Caki2 (cell line): ENCODE measurements around the gene HSPB1. TPM values are rescaled to one million over a fixed set of nuclear protein-coding genes. Genes with fewer than 3 reads are reported as not detected.
A peak's percentile ranks its signal among the peaks of the same experiment; 100 is the strongest.
"Not testable (repeated sequence)": the region's sequence is repeated elsewhere in the genome, so short reads cannot be mapped to it uniquely, and the experiment has no call there.

Source experiments
- DNase-seq: peaks from one replicate; pipeline ENCODE4 v3.0.0-alpha.2; 2015; ENCODE audit warnings: low read depth
- in situ Hi-C: cut with HindIII; loops from 2 replicates; pipeline ENCODE4 v1.10.0; 2016; ENCODE audit warnings: low sequenced_read_pairs, low pct_unique_long_range_greater_than_20kb, mixed read lengths
- total RNA-seq: library from RNA; depleted of rRNA; stranded (reverse); fragments of >200 nt; shearing (Covaris generic); gene quantifications from 2 replicates; pipeline ENCODE4 v1.2.3, GENCODE V29; 2014; ENCODE audit warnings: low replicate concordance

HSPB1 gene
- total RNA-seq, 1 experiment from 2014 or later, result 177 TPM

DNA sequence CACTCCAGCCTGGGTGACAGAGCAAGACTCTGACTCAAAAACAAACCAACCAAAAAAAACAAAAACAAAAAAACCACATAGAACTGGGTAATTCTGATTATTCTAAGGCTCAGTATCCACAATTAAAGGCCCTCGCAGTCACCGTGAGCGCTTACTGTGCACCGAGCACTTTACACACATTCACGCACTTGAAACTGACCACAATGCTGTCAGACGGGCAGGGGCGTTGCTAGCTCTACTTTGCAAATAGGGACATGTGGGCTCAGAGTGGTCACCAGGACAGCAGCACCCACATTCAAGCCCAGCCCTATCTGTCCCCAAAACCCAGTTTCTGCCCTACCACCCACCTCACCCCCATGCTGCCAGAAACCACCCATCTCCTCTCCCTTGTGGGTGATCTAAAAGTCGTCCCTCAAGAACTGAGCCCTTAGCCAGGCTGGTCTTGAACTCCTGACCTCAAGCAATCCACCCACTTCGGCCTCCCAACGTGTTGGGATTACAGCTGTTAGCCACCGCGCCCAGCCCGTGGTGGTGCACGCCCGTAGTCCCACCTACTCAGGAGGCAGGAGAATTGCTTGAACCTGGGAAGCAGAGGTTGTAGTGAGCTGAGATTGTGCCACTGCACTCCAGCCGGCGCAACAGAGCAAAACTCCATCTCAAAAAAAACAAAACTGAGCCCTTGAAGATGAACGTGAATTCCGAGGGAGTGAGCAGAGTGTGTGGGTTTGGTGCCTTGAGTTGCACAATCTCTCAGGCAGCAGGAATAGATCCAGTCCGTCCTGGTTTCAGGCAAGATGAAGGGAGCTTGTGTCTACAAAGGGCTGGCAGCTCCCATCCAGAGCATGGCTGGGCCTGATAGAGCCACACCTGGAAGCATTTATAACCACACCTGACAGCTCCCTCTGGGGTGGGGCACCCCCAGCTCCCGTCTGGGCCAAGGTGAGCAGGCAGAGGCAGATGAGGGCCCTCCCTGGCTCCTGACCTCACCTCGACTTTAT, 5.4 kb upstream of the HSPB1 start:
- peak; percentile 46 for DNase-seq
- in situ Hi-C loops, result no loop called here

GRCh38 chr7:76300166-76300731, 2.2 kb upstream of the HSPB1 start:
- peak; percentile 83 for DNase-seq
- in situ Hi-C loops, result no loop called here

GRCh38 chr7:76301000-76301399, 1.5 kb upstream of the HSPB1 start:
- in situ Hi-C loops, result no loop called here
- DNase-seq, result no peak

DNA sequence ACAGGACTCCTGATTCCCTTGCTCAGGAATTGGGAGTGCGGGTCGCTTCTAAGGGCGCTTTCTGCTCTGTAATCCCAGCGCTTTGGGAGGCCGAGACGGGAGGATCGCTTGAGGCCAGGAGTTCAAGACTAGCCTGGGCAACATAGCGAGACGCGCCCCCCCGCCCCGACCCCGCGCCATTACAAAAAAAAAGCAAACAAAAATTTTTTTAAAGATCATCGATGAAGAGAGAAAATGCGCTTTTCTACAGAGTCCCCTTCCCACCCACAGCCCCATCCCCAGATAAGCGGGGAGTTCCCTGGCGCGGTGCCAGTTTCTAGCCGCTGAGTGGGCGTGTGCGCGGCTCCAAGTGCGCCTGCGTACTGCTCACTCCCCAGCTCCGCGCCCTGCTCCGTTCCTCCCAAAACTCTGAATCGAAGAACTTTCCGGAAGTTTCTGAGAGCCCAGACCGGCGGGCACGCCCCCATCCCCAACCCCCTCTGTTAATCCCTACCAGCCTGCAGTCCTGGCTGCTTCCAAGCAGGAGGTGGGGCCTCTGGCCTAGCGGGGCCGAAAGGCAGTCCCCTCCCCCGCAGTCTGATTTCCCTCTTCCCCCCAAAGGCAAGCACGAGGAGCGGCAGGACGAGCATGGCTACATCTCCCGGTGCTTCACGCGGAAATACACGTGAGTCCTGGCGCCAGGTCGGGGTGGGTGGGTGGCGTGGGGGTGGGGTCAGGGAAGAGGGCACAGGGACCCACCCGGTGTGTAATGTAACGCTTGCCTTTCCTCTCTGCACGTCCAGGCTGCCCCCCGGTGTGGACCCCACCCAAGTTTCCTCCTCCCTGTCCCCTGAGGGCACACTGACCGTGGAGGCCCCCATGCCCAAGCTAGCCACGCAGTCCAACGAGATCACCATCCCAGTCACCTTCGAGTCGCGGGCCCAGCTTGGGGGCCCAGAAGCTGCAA, 1.0 kb downstream of the HSPB1 start:
- peak; percentile 94 for DNase-seq
- in situ Hi-C loops, result no loop called here

GRCh38 chr7:76304888-76305375, 2.5 kb downstream of the HSPB1 start:
- in situ Hi-C loops, result no loop called here
- DNase-seq, result no peak

DNA sequence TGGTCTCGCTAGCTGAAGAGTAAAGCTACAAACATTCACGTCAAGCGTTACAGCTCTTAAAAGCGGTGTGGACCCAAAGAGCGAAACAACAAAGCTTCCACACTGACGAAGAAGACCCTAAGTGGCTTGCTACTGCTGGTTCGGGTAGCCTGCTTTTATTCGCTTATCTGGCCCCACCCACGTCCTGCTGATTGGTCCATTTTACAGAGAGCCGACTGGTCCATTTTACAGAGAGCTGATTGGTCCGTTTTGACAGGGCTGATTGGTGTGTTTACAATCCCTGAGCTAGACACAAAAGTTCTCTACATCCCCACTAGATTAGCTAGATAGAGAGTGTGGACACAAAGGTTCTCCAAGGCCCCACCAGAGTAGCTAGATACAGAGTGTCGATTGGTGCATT, 6.4 kb downstream of the HSPB1 start:
- in situ Hi-C loops, DNase-seq: not testable (repeated sequence)

- DNase-seq, in situ Hi-C loops: not testable (repeated sequence)
Measured at GRCh38 chr7:76309341-76310101, 7.0 kb downstream of the HSPB1 start.

DNA sequence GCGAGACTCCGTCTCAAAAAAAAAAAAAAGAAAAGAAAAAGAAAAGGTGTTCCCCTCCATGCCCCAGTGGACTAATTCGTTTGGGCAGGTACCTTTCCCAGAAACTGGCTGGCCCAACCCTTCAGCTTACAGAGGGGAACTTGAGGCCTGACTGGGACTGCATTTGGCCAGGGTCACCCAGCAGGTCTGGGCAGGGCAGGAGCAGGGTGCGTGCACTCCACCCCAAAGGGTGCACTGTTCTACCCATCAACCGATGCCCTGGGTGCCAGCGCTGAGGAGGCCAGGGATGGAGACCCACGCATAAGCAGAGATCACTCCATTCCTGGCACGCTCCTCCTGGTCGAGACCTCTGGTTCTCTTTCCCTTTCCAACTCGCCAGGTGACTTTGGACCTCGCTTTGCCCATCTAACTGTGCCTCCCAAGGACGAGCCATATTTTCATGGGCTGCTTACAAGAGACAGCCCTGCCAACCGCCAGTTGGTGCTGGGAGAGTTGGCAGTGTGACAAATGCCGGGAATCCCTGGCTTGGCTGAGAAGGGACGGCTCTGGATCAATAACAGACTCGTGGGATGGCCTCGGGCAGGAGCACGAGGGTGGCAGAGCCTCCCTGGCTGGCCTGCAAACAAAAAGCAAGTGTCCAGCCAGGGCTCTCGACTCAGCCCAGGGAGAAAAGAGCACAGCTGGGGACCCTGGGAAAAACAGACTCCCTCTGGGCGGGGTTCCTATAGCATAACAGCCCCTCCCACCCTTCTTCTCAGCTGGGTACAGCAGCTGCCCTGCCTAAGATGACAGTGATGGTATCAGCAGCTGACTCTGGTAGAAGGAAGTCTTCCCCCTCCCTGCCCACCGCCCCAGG, 7.9 kb downstream of the HSPB1 start:
- in situ Hi-C loops, result no loop called here
- no peak for DNase-seq

- in situ Hi-C loops, DNase-seq: not testable (repeated sequence)
Measured at GRCh38 chr7:76311838-76312237, 9.4 kb downstream of the HSPB1 start.

GRCh38 chr7:76314042-76314721, 11.7 kb downstream of the HSPB1 start:
- peak; percentile 89 for DNase-seq
- in situ Hi-C loops, result no loop called here

DNA sequence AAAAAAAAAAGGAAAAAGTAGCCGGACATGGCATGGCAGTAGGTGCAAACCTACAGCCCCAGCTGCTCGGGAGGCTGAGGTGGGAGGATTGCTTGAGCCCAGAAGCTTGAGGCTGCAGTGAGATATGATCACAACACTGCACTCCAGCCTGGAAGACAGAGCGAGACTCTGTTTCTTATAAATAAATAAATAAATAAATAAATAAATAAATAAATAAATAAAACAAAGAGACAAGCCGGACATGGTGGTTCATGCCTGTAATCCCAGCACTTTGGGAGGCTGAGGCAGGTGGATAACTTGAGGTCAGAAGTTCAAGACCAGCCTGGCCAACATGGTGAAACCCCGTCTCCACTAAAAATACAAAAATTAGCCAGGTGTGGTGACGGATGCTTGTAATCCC, 12.3 kb downstream of the HSPB1 start:
- in situ Hi-C loops, result not testable (repeated sequence)

GRCh38 chr7:76315364-76315763, 12.9 kb downstream of the HSPB1 start:
- no peak for DNase-seq
- in situ Hi-C loops, result no loop called here

More for the DNA sequence above, 12.3 kb downstream of the HSPB1 start:
- not testable (repeated sequence) for DNase-seq

DNA sequence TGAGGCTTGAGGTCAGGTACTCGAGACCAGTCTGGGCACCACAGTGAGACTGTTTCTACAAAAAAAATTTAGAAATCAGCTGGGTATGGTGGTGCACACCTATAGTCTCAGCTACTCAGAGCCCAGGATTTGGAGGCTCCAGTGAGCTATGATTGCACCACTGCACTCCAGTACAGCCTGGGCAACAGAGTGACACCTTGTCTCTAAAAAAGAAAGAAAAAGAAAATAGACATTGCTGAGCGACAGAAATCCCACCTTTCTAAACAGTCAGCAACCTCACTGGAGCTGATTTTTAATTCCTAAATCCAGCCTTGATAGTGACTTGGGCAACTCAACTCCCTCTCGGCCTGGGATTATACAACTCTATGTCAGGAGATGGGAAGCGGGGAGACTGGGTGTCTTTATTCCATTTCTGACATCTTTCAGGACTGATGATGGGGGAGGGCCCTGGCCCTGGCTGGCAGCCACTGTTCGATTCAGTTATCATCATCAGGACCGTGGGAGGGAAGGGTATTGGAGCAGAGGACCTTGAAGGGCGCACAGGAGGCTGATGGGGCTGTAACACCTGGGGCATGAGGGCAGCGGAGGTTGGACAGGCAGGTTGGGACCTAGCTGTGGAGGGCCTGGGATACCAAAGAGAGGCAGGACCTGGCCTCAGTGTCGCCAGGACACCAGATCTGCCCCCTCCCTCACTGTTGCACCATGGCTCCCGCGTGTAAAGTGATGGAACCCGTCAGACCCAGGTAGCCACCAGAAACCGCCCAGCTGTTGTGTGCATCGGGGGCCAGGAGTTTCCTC, 14.7 kb downstream of the HSPB1 start:
- in situ Hi-C loops, result no loop called here
- no peak for DNase-seq

GRCh38 chr7:76317782-76318487, 15.5 kb downstream of the HSPB1 start:
- in situ Hi-C loops, result no loop called here
- peak; percentile 94 for DNase-seq
